ENCODE measurements around the gene FAM111B. TPM values are rescaled to one million over a fixed set of nuclear protein-coding genes. Genes with fewer than 3 reads are reported as not detected.

FAM111B gene
- total and polyA plus RNA-seq, 2 of the 4 experiments (the other 2 are of a cell fraction): 3.2 to 9.3 TPM

DNA sequence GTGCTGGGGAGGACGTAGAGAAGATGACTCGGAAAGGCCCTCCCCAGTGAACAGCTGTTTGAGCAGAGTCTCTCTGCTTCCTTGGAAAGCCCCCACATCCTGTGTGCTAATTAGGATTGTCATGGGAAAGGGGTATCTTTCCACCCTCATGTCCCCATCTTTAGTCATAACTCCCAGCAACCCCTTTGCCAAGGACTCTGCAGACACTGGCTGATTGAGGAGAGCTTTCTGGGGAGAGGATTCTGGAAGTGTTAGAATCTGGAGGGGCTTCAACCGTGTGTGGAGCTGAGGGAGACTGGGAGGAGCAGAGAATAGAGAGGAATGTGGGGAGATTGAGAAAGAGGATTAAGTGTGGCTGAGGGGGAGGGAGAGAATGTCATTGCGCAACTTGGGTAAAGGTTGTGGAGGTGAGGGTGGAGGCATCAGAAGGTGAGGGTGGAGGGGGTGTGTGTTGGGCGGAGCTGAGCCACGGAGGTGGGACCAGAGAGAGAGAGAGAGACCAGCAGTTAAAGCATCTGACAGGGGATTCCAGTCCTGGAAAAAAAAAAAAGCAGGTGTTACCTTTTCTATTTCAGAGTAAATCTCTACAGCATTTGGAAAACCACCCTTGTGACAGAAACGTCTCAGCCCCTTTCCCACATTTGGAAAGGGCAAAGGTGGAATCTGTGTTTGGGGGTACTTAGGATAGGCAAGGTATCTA is 67.1 kb downstream of the FAM111B start:
- H2AK5ac ChIP-seq (ENCODE audit: low read depth, low read length): no peak overlapping the region; the same call in 1 of the 2 replicates
- 0 out of 2 replicates have a peak overlapping the region, but pooled peaks have one; percentile 16 for H3K56ac ChIP-seq (ENCODE audit: extremely low read depth, insufficient read depth, low read length)
- H3K36me3 ChIP-seq (ENCODE audit: control insufficient read depth, insufficient read depth, low read length): 0 out of 2 replicates have a peak, but pooled peaks cover 2% of the 10 kb centered on the region
- DNase-seq (peak; percentile 59), ATAC-seq (ENCODE audit: low read depth) (0 out of 2 replicates have a peak, but pooled peaks have one; percentile 1)
- peak overlapping the region; percentile 51 for H4K5ac ChIP-seq (ENCODE audit: low read depth, low read length)
- dilution Hi-C loops (cut with HindIII; ENCODE audit: low sequenced_read_pairs, unreplicated experiment): no loop called here
- peak overlapping the region; percentile 68 for H3K9ac ChIP-seq (ENCODE audit: low read depth, low read length)
- H2BK120ac ChIP-seq (ENCODE audit: low read depth, low read length): peak overlapping the region; percentile 45; the same call in 1 of the 2 replicates
- TF ChIP-seq CEBPB (IDR thresholded peaks at IDR 0.05; ENCODE audit: low read depth, low read length) (peak; percentile 97), MAZ (IDR thresholded peaks at IDR 0.05; ENCODE audit: borderline replicate concordance, low read depth, low read length) (0 out of 2 replicates have a peak, but pooled peaks have one; percentile 3)
- TF ChIP-seq, protein P1, sequence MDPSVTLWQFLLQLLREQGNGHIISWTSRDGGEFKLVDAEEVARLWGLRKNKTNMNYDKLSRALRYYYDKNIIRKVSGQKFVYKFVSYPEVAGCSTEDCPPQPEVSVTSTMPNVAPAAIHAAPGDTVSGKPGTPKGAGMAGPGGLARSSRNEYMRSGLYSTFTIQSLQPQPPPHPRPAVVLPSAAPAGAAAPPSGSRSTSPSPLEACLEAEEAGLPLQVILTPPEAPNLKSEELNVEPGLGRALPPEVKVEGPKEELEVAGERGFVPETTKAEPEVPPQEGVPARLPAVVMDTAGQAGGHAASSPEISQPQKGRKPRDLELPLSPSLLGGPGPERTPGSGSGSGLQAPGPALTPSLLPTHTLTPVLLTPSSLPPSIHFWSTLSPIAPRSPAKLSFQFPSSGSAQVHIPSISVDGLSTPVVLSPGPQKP (IDR thresholded peaks at IDR 0.05; ENCODE audit: borderline replicate concordance, low read depth, low read length): no peak
- peaks cover 5% of the 10 kb centered on the region; the same call in 1 of the 2 replicates for H4K20me1 ChIP-seq (ENCODE audit: insufficient read depth, low read length)
- peak overlapping the region; percentile 92 for H2AFZ ChIP-seq (replicated peaks; ENCODE audit: low read length, poor library complexity)
- H3K27ac ChIP-seq (ENCODE audit: insufficient read depth, low read length): peak overlapping the region; percentile 61
- H2AK9ac ChIP-seq (replicated peaks; ENCODE audit: low read depth, low read length, poor library complexity): no peak overlapping the region
- POLR2A ChIA-PET (ENCODE audit: unreplicated experiment): no interaction called here
- peaks cover 11% of the 10 kb centered on the region for H3K4me1 ChIP-seq (ENCODE audit: control insufficient read depth, insufficient read depth, low read length)
- peak overlapping the region; percentile 11 for H2BK5ac ChIP-seq (ENCODE audit: low read depth, low read length, poor library complexity, severe bottlenecking)
- H3K27me3 ChIP-seq (ENCODE audit: control insufficient read depth, insufficient read depth, low read length): no peaks in the 10 kb centered on the region
- peak overlapping the region; percentile 36; the same call in 1 of the 2 replicates for H3K23ac ChIP-seq (ENCODE audit: low read depth, low read length)
- peaks cover 7% of the 10 kb centered on the region; the same call in 1 of the 2 replicates for H3K9me1 ChIP-seq (ENCODE audit: insufficient read depth, low read length)
- WGBS, 2 experiments (ENCODE audit: extremely low coverage in 2 of 2, insufficient read length in 1 of 2): 0% methylated on average over 1 of the region's 7 CpGs; no CpG with 5 or more reads in 1 of the 2 experiments
- H4K91ac ChIP-seq (ENCODE audit: insufficient read depth, low read depth, low read length): peak overlapping the region; percentile 86
- H3K14ac ChIP-seq (replicated peaks; ENCODE audit: low read depth, low read length): peak overlapping the region; percentile 38; the same call in 1 of the 2 replicates
- CTCF ChIA-PET: interaction anchor here (1.1 kb wide), 1 partner anchor 28 kb away, joined by 3 read pairs; no protein-coding TSS in a partner anchor
- peak overlapping the region; percentile 90 for H3K4me2 ChIP-seq (ENCODE audit: low read depth, low read length)
- H2BK15ac ChIP-seq (ENCODE audit: low read depth, low read length): peak overlapping the region; percentile 65; the same call in 1 of the 3 replicates
- peak overlapping the region; percentile 28 for H3K18ac ChIP-seq (ENCODE audit: low read depth, low read length)
- in situ Hi-C loops (cut with MboI; ENCODE audit: low sequenced_read_pairs): no loop called here
- peak overlapping the region; percentile 78 for H3K4ac ChIP-seq (ENCODE audit: low read depth, low read length)
- peak overlapping the region; percentile 80 for H4K8ac ChIP-seq (ENCODE audit: low read depth in 2 of 2, low read length in 2 of 2)
- intact Hi-C loops (cut with micrococcal nuclease): loop anchor here (2.0 to 5.0 kb wide), 3 partner anchors 13 to 508 kb away; no protein-coding TSS in a partner anchor
- BruUV-seq (replicated peaks): no TSS peak
- peaks cover 0 to 16% of the 10 kb centered on the region in 2 experiments; a peak in 2 of 4 replicates for H3K79me1 ChIP-seq (ENCODE audit: low read depth in 1 of 2, low read length in 2 of 2)
- peak overlapping the region; percentile 54 for H3K4me3 ChIP-seq (ENCODE audit: insufficient read depth, low read depth, low read length)
- no peak overlapping the region; the same call in 1 of the 2 replicates for H2BK20ac ChIP-seq (ENCODE audit: low read depth, low read length)
- H3K9me3 ChIP-seq (ENCODE audit: control insufficient read depth, insufficient read depth, low read length): no peaks in the 10 kb centered on the region
